Heart left ventricle (tissue), 13 donors: Measurements from ENCODE around the gene ZBTB20.

ENCODE experiments used
- POLR2A ChIP-seq, 2 donors: fragments of 450-650 bp; IDR thresholded peaks; one replicate each; pipeline ENCODE4 v1.6.1; 2017; ENCODE audit warnings: antibody characterized with exemption in 2 of 2, mild to moderate bottlenecking in 2 of 2, moderate library complexity in 2 of 2
- TF ChIP-seq, protein P1 (sequence below), 12 donors: fragments of 200-600 bp; sonication (generic) in 4 of 12; IDR thresholded peaks; one replicate each; pipeline versions ENCODE4 v1.5.0 to v1.8.0; 2018 to 2022; ENCODE audit warnings: antibody characterized with exemption in 12 of 12, mild to moderate bottlenecking in 5 of 12
- donor health status: ischemic (EF 13 %, LVEDD 7.1; RV severe dilation, severe dysfunction).
- donor health status: DM: no; HTN: yes; CAD: no.
- donor health status: DM: no; HTN: no; CAD: no.
- donor health status: ischemic (EF 25% LVEDD 6.9; RV normal size, moderate dysfunction).
- donor health status: ischemic (EF 25% LVEDD 5.7; RV mildly dilated, moderate dysfunction).
- donor health status: ischemic (EF 35%, LVEDD 5.7; RV mildly dilated, moderate dysfunction).
- donor health status: nonischemic (EF 11% LVEDD 7.7; RV severe dilation, severe dysfunction).
- donor health status: DM: yes; HTN: yes; CAD: no.
- donor health status: PGD.
- donor health status: ischemic (EF 29% LVEDD 5.4; RV normal size, mild dysfunction).
- donor health status: nonischemic (EF 23%, LVEDD 6.1; RV moderate dilation, normal function).

DNA sequence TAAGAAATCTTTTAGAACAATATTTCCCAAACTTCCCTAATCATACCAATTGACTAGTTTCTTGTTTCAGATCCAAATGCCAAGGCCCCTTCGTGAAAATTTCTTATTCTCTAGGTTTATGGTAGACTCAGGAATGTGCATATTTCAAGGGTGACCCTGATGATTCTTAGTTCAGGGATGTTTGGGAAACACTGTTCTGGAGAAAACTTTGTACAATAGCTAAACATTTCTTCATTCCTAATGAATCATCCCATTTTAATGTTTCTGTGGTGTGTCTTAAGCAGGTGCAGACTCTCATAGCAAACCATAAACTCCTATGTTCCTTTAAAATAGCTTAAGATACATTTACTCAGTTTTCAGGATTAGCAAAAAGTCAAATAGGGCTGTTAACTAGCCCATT is 538.8 kb downstream of the ZBTB20 start:
- TF ChIP-seq, protein P1, sequence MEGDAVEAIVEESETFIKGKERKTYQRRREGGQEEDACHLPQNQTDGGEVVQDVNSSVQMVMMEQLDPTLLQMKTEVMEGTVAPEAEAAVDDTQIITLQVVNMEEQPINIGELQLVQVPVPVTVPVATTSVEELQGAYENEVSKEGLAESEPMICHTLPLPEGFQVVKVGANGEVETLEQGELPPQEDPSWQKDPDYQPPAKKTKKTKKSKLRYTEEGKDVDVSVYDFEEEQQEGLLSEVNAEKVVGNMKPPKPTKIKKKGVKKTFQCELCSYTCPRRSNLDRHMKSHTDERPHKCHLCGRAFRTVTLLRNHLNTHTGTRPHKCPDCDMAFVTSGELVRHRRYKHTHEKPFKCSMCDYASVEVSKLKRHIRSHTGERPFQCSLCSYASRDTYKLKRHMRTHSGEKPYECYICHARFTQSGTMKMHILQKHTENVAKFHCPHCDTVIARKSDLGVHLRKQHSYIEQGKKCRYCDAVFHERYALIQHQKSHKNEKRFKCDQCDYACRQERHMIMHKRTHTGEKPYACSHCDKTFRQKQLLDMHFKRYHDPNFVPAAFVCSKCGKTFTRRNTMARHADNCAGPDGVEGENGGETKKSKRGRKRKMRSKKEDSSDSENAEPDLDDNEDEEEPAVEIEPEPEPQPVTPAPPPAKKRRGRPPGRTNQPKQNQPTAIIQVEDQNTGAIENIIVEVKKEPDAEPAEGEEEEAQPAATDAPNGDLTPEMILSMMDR (IDR thresholded peaks at IDR 0.05): no peak
- TF ChIP-seq POLR2A (IDR thresholded peaks at IDR 0.05): no peak
